Right hindlimb (tissue), 1 donor: ENCODE results near the gene ZNF574.

Source experiments
- DNase-seq: peaks from one replicate; pipeline ENCODE4 v3.0.0-alpha.2; 2018

Gene ZNF574

DNA sequence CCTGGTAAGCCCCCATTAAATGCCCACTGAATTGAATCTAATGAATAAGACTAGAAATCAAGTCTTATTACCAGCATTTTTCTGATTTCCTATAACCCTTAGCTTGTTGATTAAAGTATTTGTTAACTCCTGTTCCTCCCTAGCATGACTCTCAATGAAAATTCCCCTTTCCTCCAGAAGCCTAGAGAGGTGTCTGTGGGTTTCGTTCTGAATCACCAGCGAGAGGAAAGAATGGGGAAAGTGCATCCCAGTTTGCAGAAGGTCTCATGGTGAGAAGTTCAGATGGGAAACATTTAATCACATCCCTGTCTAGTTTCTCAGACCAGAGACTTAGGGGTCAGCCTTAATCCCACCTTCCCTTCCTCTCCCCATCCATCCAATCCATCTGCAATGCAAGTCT is 29.4 kb downstream of the ZNF574 start:
- no peak for DNase-seq

- peak; percentile 80 for DNase-seq
These were observed 32.8 kb downstream of the ZNF574 start for GRCh38 chr19:42108527-42109389.

DNA sequence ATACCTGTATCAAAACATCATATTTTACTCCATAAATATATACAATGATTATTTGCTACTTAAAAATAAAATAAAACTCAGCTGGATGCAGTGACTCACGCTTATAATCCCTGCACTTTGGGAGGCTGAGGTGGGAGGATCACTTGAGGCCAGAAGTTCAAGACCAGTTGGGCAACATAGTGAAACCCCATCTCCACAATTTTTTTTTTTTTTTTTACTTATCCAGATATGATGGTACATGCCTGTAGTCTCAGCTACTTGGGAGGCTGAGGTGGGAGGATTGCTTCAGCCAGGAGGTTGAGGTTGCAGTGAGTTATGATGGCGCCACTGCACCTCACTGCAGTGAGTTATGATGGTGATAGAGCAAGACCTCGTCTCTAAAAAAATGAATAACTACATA is 33.9 kb downstream of the ZNF574 start:
- no peak for DNase-seq

DNA sequence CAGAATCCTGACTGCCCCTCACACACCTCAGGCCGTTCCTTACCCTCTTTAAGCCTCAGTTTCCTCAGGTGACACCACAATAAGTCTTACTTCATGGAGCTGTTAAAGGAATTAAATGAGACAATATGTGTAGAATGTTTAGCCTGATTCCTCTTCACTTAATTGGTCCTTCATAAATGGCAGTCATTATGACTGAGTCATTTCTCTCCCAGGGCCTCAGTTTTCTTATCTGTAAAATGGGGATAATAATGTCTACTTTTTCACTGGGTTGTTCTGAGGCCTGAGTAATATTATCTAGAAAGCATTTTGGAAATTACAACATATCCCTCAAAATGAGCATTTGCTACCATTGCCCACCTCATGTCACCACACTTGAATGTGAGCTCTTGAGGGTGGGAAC is 34.7 kb downstream of the ZNF574 start:
- no peak for DNase-seq

DNA sequence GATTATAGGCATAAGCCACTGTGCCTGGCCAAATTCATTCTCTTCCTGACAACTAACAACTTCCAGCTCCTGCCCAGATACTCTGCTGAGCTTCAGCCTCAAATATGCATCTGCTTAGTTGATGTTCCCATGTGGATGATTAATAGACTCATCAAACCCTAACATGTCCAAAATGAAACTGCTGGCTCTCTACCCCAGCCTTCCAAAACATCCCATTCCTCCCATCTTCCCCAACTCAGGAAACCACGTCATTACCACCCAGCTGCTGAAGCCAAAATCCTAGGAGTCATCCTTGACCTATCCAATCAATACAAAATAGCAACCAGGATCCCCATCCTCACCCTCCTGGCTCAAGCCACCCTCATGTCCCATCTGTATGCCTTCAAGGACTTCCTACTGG is 35.4 kb downstream of the ZNF574 start:
- DNase-seq: no peak

- DNase-seq: no peak
These were observed 35.8 kb downstream of the ZNF574 start for GRCh38 chr19:42111811-42112210.

DNA sequence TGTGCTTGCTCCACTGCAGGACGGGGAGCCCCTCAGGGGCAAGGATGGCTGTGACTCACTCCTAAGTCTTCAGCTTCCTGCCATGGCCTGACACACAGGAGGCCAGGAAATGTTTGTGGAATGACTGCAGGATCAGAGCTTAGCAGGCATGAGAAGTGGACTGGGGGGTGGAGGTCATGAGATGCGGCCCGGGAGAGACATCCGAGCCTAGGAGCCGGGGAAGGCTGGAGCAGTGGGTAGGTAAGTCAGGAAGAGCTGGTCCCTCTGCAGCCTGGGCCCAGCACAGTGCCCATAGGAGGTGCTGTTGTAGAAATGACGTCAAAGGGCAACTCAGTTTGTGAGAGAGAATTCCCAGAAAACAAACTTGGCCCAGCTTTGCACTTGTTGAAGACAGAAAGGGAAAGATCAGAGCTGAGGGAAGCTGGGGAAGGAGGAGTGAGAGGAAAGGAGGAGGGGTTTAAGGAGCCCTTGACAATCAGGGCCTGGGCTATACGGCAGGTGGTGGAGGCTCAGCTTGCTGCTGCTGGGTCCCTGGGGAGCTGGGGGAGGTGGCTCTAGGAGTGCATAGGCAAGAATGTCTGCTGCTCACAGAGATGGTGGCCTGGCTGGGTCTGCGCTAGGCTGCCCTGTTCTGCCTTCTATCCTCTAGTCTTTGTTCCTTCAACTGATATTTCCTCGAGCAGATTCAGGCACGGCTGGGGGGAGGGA is 37.8 kb downstream of the ZNF574 start:
- no peak for DNase-seq

DNA sequence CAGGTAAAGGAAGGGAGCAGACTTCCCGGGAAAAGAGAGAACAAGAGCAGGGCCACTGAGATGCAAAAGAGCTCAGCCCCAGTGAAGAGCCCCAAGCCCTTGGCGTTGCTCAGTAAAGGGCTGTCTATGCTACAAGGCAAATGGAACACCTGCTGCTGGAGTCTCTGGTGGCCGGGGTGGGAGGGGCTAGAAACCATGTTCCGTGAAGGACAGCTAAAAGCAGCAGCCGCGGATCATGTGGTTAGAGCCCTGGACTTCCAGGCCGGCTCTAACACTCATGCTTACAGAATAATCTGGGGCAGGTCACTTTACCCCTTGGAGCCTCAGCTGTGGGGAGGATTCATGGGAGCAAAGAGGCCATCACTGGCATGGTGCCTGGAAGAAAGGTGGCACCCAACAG is 38.4 kb downstream of the ZNF574 start:
- DNase-seq: no peak

- DNase-seq: no peak
These were observed 39.3 kb downstream of the ZNF574 start for GRCh38 chr19:42115219-42115618.

GRCh38 chr19:42115705-42116104 is 39.7 kb downstream of the ZNF574 start:
- DNase-seq: no peak

DNA sequence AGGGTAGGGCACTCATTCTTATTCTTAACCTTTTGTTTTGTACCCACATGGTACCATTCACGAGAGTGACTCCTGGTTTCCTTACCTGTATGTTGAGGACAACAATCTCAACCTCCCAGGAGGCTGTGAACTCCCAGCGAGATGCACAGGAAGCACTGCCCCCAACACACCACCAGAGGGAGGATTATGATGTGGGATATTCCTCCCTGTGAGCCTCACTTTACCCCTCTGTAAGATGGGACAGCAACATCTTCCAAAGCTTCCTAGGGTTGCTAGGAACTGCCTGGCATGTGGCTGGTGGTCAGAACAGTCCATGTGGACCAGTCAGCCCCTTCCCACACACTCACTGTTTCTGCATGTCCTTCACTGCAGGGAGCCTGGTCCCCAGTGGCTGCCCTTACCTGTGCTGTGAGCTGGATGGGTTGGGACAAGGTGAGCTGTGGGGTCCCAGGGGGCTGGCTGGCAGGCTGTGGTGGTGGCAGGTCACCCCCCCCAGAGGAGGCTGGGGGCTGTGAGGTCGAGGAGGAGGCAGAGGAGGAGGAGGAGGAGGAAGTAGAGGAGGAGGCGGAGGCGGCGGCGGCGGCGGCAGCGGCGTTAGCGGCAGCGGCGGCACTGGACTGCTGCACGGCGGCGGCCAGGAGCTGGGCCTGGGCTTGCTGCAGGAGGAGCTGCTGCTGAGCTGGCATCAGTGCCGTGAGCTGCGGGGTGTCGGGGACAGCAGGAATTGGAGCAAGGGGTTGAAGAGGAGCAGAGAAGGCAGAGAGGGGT is 40.5 kb downstream of the ZNF574 start:
- DNase-seq: no peak

DNA sequence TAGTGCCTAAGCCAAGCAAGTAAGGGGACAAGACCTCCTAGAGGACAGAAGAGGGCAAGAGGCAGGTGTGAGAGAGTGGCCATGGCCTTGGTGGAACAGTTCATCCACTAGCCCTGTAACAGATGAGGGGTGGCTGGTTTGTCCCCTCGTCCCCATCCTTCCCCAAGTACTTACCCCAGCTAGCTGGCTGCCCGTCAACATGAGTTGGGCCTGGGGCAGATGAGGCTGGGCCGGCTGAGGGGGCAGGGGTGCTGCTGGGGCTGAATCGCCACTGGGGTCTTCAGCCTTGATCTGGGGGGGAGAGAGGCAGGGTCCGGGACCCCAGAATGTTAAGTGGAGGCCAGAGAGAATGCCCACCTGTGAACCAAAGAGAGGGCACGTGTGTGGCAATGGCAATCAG is 41.1 kb downstream of the ZNF574 start:
- no peak for DNase-seq

DNA sequence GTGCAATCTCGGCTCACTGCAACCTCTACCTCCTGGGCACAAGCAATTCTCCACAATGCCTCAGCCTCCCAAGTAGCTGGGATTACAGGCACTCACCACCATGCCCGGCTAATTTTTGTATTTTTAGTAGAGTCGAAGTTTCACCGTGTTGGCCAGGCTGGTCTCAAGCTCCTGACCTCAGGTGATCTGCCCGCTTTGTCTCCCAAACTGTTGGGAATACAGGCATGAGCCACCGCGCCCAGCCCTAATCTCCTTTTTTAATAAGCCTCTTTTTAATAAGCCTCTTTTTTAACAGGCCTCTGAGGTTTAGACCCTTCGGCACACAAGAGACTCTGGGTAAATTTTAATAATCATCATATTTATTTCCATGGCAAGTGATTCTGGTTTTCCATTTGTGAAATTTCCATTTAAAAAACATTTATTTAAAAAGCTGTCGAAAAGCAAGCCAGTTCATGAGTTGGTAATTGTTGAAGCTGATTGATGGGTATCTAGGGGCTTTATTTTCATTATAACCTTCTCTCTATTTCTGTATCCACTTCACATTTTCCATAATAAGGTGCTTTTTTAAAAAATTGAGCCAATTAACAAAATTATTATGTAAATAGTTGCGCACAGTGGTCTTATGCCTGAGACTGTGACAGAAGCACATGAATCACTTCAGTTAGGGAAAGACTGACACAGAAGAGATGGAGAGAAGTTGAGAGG is 44.5 kb downstream of the ZNF574 start:
- no peak for DNase-seq

DNA sequence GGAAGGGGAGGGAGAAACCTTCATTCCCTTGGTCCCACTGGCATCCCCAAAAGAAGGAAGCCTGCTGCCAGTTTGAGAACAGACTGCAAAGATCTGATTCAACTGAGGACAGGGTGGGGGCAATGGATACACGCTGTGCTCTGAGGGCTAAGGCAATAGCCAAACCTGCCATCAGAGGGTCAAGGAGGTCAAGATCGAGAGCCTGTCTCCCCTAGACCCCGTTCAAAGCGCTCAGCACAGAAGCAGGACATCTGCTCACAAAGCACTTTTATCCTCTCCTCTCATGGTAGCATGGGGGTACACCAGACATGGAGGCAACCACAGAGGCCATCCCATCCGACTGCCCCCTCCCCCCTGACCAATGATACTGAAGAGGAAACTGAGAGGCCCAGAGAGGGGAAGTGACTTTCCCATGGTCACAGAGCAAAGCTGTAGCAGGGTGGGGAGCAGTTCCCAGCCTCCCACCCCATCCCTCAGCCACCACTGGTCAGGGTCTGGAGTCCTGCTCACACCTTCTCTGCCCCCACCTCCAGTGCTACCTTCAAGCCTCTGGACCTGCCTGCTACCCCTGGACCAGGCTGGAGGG is 45.2 kb downstream of the ZNF574 start:
- DNase-seq: no peak

GRCh38 chr19:42121656-42122069 is 45.7 kb downstream of the ZNF574 start:
- DNase-seq: no peak

- DNase-seq: no peak
These were observed 47.0 kb downstream of the ZNF574 start for GRCh38 chr19:42122691-42123607.

DNA sequence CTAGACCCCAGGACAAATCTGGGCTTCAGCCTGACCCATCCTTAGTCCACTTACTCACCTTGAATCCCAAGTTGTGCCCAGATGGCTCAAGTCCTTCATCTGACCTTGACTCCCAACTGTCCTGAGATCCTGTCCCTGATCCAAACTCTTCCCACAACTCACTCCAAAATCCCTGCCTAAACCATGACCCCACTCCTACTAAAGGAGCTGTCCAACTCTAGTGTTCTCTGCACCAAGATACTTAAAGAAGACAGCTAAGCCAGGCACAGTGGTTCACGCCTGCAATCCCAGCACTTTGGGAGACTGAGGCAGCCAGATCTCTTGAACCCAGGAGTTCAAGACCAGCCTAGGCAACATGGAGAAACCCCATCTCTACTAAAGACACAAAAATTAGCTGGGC is 47.8 kb downstream of the ZNF574 start:
- no peak for DNase-seq

DNA sequence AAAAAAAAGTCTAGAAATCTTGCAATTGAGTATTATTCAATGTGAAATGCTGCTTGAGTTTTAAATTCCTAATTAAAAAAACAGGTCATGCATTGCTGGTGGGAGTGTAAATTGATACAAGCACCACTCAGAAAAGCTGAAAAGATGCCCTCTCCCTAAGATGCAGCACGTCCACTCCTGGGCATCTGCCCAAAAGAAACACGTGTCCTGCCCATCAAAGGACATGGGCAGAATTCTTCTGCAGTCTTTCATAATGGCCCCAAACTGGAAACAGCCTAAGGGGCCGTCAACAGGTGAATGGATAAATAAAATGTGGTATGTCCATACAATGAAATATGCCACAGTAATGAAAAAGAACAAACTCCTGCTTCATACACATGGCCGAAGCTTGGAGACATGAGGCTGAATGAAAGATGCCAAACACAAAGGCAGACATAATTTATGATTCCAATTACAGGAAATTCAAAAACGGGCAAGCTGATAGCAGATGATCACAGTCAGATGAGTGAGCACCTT is 48.5 kb downstream of the ZNF574 start:
- no peak for DNase-seq

DNA sequence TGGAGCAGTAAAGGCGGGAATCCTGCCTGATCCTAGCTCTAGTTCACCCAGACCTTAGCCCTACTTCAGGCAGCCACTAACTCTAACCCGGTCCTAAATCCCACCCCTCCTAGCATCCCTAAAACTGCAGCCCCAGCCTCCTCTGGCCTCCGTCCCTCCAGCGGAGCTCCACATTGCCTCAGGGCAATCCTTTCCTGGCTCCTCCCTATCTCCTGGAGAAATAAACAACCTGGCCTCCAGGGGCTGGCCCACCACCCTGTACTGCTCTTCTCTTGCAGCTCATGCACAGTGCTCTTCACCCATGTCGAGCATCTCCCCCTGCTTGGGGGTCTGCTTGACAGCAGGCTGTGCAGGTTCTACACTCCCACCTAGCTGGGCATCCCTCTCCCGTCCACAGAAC is 49.6 kb downstream of the ZNF574 start:
- no peak for DNase-seq

GRCh38 chr19:42126574-42126973 is 50.6 kb downstream of the ZNF574 start:
- no peak for DNase-seq
